GM21423 (cell line): Measurements from ENCODE around the gene SLC6A13.

ENCODE experiments used
- ATAC-seq: cut with Tn5 transposase; IDR thresholded peaks from one replicate; pipeline ENCODE4 v1.9.1; 2021; ENCODE audit warnings: mild to moderate bottlenecking, moderate library complexity; ENCODE audit not compliant: unreplicated experiment

The SLC6A13 gene

GRCh38 chr12:180445-180844 is 82.2 kb downstream of the SLC6A13 start:
- no peak for ATAC-seq

- no peak for ATAC-seq
Observed at GRCh38 chr12:179885-180284, 82.8 kb downstream of the SLC6A13 start.

GRCh38 chr12:179131-179884 is 83.3 kb downstream of the SLC6A13 start:
- no peak for ATAC-seq

- no peak for ATAC-seq
Observed at GRCh38 chr12:178829-179109, 83.9 kb downstream of the SLC6A13 start.

GRCh38 chr12:177980-178828 is 84.4 kb downstream of the SLC6A13 start:
- no peak for ATAC-seq

- ATAC-seq, result no peak
Observed at GRCh38 chr12:177336-177979, 85.2 kb downstream of the SLC6A13 start.

GRCh38 chr12:176321-177181 is 86.1 kb downstream of the SLC6A13 start:
- no peak for ATAC-seq

GRCh38 chr12:175759-176158 is 86.9 kb downstream of the SLC6A13 start:
- no peak for ATAC-seq

GRCh38 chr12:175250-175649 is 87.4 kb downstream of the SLC6A13 start:
- ATAC-seq, result no peak

- no peak for ATAC-seq
Observed at GRCh38 chr12:174596-174995, 88.0 kb downstream of the SLC6A13 start.

GRCh38 chr12:174124-174523 is 88.5 kb downstream of the SLC6A13 start:
- no peak for ATAC-seq

GRCh38 chr12:172732-173161 is 89.9 kb downstream of the SLC6A13 start:
- ATAC-seq, result no peak

GRCh38 chr12:171743-172676 is 90.6 kb downstream of the SLC6A13 start:
- ATAC-seq, result no peak

GRCh38 chr12:171276-171675 is 91.4 kb downstream of the SLC6A13 start:
- ATAC-seq, result no peak
